Karpas-422 (cell line): ENCODE data around the gene CASZ1. TPM values are rescaled to one million over a fixed set of nuclear protein-coding genes. Genes with fewer than 3 reads are reported as not detected.

ENCODE experiments used
- DNase-seq: peaks from one replicate; pipeline ENCODE4 v3.0.0-alpha.2; 2015
- H2AFZ ChIP-seq: fragments of 200-600 bp; sonication (generic); 2 replicates; pipeline ENCODE4 v1.6.1; 2014; ENCODE audit warnings: antibody characterized with exemption, low read length, mixed read lengths
- H3K27ac ChIP-seq: fragments of 200-600 bp; sonication (generic); 2 replicates; pipeline ENCODE4 v1.5.1; 2014; ENCODE audit warnings: mild to moderate bottlenecking, low read length, moderate library complexity
- H3K27me3 ChIP-seq: fragments of 200-600 bp; sonication (generic); 2 replicates; pipeline ENCODE4 v1.6.1; 2014; ENCODE audit warnings: low read length, mixed read lengths
- H3K36me3 ChIP-seq: fragments of 200-600 bp; sonication (generic); 2 replicates; pipeline ENCODE4 v1.6.1; 2014; ENCODE audit warnings: low read length, mixed read lengths; ENCODE audit not compliant: insufficient read depth
- H3K4me1 ChIP-seq: fragments of 200-600 bp; sonication (generic); 2 replicates; pipeline ENCODE4 v1.6.1; 2014; ENCODE audit warnings: mild to moderate bottlenecking, low read length, mixed read lengths
- H3K4me2 ChIP-seq: fragments of 200-600 bp; sonication (generic); 2 replicates; pipeline ENCODE4 v1.6.1; 2014; ENCODE audit warnings: low read length, low read depth, mild to moderate bottlenecking; ENCODE audit not compliant: poor library complexity, severe bottlenecking
- H3K4me3 ChIP-seq: fragments of 200-600 bp; sonication (generic); 2 replicates; pipeline ENCODE4 v1.5.1; 2014; ENCODE audit warnings: mild to moderate bottlenecking, antibody characterized with exemption, low read length, mixed read lengths
- H3K79me2 ChIP-seq: fragments of 200-600 bp; sonication (generic); 2 replicates; pipeline ENCODE4 v1.6.1; 2014; ENCODE audit warnings: mild to moderate bottlenecking, low read length, mixed read lengths
- H3K9ac ChIP-seq: fragments of 200-600 bp; sonication (generic); 2 replicates; pipeline ENCODE4 v1.6.0; 2014; ENCODE audit warnings: low read length
- H3K9me2 ChIP-seq: fragments of 200-600 bp; sonication (generic), shearing (Covaris generic); replicated peaks from 2 replicates; pipeline ENCODE4 v1.6.0; 2014; ENCODE audit warnings: mild to moderate bottlenecking, low read length, moderate library complexity; ENCODE audit not compliant: insufficient read depth
- H3K9me3 ChIP-seq: fragments of 300-700, 200-600 bp; sonication (generic); 2 replicates; pipeline ENCODE4 v1.6.1; 2014; ENCODE audit warnings: low read length, mixed read lengths
- H4K20me1 ChIP-seq: fragments of 200-600 bp; sonication (generic); 2 replicates; pipeline ENCODE4 v1.6.1; 2014; ENCODE audit warnings: mild to moderate bottlenecking, antibody characterized with exemption, low read length, low read depth; ENCODE audit not compliant: insufficient read depth
- total RNA-seq: library from RNA; depleted of rRNA; stranded (reverse); fragments of >200 nt; shearing (Covaris generic); gene quantifications from 2 replicates; pipeline ENCODE4 v1.2.3, GENCODE V29; 2014; ENCODE audit warnings: low replicate concordance

Gene CASZ1
- total RNA-seq, 1 experiment from 2014 or later = 1.3 TPM

DNA sequence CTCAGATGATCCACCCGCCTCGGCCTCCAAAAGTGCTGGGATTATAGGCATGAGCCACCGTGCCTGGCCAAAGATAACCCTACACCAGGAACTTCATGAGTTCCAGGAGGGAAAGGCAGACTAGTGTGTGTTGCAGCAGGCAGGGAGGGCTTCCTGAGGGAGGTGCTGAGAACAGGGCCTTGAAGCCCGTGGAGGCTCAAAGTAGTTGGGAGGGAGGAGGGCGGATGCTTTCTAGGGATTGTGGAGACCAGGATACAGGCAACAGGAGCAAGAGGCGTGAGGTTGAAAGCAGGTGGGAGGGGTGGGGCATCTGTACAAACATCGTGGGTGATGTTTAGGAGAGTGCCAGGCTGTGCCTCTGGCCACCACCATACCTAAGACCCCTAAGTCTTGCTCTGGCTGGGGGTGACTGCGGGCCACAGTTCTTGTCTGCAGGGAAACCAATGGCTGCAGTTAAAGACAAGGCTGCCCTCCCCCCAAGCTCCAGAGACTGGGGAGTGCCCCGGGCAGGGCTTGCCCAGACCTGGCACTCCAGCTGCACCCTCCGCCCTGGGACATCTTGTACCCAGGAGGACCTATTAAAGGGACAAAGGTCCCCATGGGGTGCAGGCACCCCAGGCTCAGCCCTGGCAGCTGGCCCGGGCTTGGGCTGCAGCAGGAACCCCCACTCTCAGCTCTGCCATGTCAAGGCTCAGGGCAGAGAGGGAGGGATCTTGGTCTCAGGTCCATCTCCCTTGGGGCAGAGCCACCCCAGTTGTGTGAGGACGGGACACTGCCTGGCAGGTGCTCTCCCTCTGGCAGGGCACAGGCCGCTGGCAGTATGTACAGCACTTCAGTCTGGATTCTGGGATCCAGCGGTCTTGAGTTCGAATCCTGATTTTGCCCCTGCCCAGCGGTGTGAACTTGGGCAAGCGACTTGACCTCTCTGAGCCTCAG, 22.1 kb upstream of the CASZ1 start:
- no peak overlapping the region for H3K4me2 ChIP-seq
- no peaks in the 10 kb centered on the region for H3K36me3 ChIP-seq
- no peaks in the 10 kb centered on the region for H3K4me1 ChIP-seq
- H3K9me2 ChIP-seq = no peaks in the 10 kb centered on the region
- H3K27me3 ChIP-seq = no peaks in the 10 kb centered on the region
- H3K79me2 ChIP-seq = no peaks in the 10 kb centered on the region
- no peak overlapping the region for H3K27ac ChIP-seq
- no peaks in the 10 kb centered on the region for H3K9me3 ChIP-seq
- no peak for DNase-seq
- H2AFZ ChIP-seq = no peak overlapping the region
- H4K20me1 ChIP-seq = no peaks in the 10 kb centered on the region
- no peak overlapping the region for H3K9ac ChIP-seq
- no peak overlapping the region for H3K4me3 ChIP-seq

DNA sequence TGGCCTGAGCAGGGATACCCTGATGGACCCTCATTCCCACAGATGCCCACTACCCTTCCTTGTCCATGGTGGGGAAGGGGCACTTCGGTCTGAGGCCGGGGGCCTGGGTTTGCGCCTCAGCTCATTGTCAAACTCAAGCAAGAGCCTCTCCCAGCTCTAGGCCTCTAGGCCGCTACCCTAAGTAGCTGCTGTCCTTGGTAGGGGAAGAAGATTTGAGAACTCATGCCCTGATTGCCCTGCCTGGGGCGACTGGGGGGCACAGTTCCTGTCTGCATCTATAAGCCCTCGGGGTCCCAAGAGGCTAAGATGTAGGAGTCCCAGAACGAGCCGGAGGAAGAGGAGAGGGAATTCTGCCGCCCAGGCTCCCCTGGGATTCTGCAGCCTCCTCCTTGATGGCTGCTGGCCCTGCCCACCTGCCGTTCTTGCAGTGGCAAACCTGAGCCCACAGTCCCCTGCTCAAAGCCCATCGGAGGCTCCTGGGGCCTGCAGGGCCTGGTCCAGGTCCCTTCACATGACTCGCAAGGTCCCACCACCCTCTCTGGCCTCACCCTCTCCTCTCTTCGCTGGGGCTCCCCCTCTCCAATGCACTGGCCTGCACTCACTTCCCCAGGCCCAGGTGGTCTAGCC, 20.4 kb upstream of the CASZ1 start:
- no peaks in the 10 kb centered on the region for H3K27me3 ChIP-seq
- H3K4me1 ChIP-seq = no peaks in the 10 kb centered on the region
- no peaks in the 10 kb centered on the region for H3K9me3 ChIP-seq
- H3K9me2 ChIP-seq = no peaks in the 10 kb centered on the region
- no peak overlapping the region for H3K4me3 ChIP-seq
- no peaks in the 10 kb centered on the region for H4K20me1 ChIP-seq
- H3K9ac ChIP-seq = no peak overlapping the region
- H2AFZ ChIP-seq = no peak overlapping the region
- H3K79me2 ChIP-seq = no peaks in the 10 kb centered on the region
- DNase-seq = no peak
- no peak overlapping the region for H3K27ac ChIP-seq
- no peaks in the 10 kb centered on the region for H3K36me3 ChIP-seq
- H3K4me2 ChIP-seq = no peak overlapping the region

DNA sequence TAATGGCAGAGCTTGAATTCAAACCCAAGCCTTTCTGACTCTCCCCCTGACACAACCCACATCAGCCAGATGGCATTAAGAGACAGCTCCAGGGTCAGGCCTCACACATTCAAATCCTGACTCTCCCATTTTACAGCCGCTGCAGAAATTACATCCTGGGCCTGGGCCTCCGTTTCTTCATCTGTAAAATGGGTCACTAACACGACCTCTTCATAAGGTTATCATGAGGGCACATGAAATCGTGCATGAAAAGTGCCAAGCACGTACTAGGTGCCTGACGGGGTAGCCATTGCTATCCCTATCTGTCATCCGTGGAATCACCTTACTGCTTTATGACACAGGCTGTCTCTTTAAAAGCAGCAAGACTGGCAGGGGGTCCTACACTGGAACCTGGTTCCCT, 19.8 kb upstream of the CASZ1 start:
- H3K36me3 ChIP-seq = no peaks in the 10 kb centered on the region
- no peaks in the 10 kb centered on the region for H4K20me1 ChIP-seq
- no peaks in the 10 kb centered on the region for H3K9me2 ChIP-seq
- no peaks in the 10 kb centered on the region for H3K79me2 ChIP-seq
- H3K4me2 ChIP-seq = no peak overlapping the region
- no peaks in the 10 kb centered on the region for H3K9me3 ChIP-seq
- H3K27ac ChIP-seq = no peak overlapping the region
- DNase-seq = no peak
- no peak overlapping the region for H3K9ac ChIP-seq
- H3K4me1 ChIP-seq = no peaks in the 10 kb centered on the region
- H2AFZ ChIP-seq = no peak overlapping the region
- H3K27me3 ChIP-seq = no peaks in the 10 kb centered on the region
- no peak overlapping the region for H3K4me3 ChIP-seq

DNA sequence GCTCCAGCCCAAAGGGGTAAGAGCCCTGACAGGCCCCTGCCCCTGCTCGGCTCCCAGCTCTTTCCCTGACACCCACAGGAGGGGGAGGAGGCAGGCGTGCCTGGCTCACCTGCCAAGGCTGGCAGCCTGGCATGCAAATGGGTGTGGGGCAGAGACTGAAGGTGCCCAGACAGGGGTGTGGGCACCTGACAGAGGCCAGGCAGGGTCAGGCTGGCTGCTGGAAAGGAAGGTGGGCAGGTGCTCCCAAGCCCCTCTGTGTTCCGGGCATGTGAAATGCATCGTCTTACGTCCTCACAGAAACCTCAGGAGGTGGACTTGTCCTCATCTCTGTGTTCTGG, 19.4 kb upstream of the CASZ1 start:
- Histone ChIP-seq H3K27ac (no peak overlapping the region), H3K27me3 (no peaks in the 10 kb centered on the region), H4K20me1 (no peaks in the 10 kb centered on the region), H3K79me2 (no peaks in the 10 kb centered on the region), H2AFZ (no peak overlapping the region), H3K4me1 (no peaks in the 10 kb centered on the region), H3K4me3 (no peak overlapping the region), H3K36me3 (no peaks in the 10 kb centered on the region), H3K9ac (no peak overlapping the region), H3K9me3 (no peaks in the 10 kb centered on the region), H3K4me2 (no peak overlapping the region), H3K9me2 (no peaks in the 10 kb centered on the region)
- no peak for DNase-seq

DNA sequence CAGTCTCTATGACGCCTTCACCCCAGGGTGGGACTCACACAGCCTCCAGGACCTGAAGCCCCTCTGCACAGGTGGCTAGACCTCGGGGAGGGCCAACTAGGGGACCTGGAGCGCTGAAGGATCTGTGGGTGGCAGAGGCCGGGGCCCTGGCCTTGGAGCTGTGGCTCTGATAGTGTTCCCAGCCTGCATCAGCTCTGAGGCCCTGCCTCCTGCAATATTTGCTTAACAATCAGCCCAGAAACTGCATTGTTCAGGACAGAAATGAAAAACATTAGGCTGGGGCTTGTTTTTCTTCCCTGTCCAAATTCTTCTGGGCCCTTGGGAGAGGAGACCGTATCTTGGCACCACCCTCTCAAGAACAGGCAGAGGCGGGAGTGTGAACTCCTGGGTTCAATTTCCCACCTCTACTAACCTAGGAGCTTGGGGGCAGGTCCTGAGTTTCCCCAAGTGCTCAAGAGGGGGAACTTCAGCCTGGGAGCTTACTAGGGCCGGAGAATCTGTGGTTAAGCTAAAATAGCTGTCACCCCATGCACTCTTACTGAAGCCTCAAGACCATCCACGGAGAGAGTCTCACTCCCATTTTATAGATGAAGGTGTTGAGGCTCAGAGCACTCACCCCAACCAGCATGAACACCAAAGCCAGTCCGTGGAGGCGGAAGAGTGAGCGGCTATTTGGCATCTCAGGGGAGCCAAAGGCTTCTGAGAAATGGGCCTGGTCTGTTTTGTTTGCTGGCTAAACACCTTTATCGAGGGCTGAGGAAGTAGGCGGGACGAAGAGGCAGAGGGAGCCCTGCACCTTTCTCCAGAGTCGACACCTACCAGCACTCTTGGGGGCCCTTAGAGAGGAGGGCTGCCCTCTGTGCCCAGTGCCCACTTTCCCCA, 18.8 kb upstream of the CASZ1 start:
- Histone ChIP-seq H3K79me2 (no peaks in the 10 kb centered on the region), H3K4me3 (no peak overlapping the region), H3K4me2 (no peak overlapping the region), H3K9me3 (no peaks in the 10 kb centered on the region), H2AFZ (no peak overlapping the region), H3K27ac (no peak overlapping the region), H3K9ac (no peak overlapping the region), H3K27me3 (no peaks in the 10 kb centered on the region), H3K36me3 (no peaks in the 10 kb centered on the region), H3K9me2 (no peaks in the 10 kb centered on the region), H3K4me1 (no peaks in the 10 kb centered on the region), H4K20me1 (no peaks in the 10 kb centered on the region)
- no peak for DNase-seq

DNA sequence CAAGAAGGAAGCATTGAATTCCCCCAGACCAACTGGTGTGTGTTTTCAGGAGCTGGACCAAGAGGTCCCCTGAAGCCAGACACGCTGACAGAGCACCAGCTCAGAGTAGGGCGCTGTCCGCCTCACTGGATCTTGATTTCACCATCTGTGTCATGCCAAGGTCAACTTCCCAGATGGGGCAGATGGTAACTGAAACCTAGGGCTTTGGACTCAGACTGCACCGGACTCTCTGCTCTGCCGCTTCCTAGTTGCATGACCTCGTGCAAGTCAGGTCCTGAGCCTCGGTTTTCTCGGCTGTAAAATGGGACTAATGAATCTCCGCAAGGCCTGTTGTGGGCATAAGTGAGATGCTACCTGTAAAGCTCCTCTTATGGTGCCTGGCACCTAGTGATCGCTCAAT, 17.9 kb upstream of the CASZ1 start:
- no peak overlapping the region for H3K4me2 ChIP-seq
- H3K9me3 ChIP-seq = no peaks in the 10 kb centered on the region
- H3K4me1 ChIP-seq = no peaks in the 10 kb centered on the region
- H3K27me3 ChIP-seq = no peaks in the 10 kb centered on the region
- H3K4me3 ChIP-seq = no peak overlapping the region
- no peak overlapping the region for H2AFZ ChIP-seq
- H3K9ac ChIP-seq = no peak overlapping the region
- H4K20me1 ChIP-seq = no peaks in the 10 kb centered on the region
- H3K27ac ChIP-seq = no peak overlapping the region
- H3K9me2 ChIP-seq = no peaks in the 10 kb centered on the region
- no peaks in the 10 kb centered on the region for H3K36me3 ChIP-seq
- no peaks in the 10 kb centered on the region for H3K79me2 ChIP-seq
- no peak for DNase-seq

DNA sequence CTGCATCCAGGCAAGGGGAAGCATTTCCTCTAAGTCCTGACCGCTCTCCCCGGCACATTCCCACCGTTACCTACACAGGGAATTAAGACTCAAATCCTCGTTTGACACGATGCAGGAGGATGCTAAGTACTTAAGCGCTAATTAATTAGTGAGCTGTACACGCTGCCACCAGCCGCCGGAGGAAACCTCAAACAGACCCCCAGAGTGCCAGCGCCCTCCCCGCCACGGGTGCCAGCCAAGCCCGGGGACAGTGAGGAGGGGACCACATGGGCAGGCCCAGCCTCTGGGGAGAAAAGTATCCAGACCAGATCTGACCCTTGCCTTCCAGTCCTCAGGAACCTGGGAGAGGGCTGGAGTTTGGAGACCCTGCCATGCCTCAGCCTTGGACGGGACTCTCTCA, 17.4 kb upstream of the CASZ1 start:
- no peak overlapping the region for H3K27ac ChIP-seq
- no peaks in the 10 kb centered on the region for H3K9me3 ChIP-seq
- no peaks in the 10 kb centered on the region for H3K79me2 ChIP-seq
- H3K4me2 ChIP-seq = no peak overlapping the region
- H3K27me3 ChIP-seq = no peaks in the 10 kb centered on the region
- no peak overlapping the region for H2AFZ ChIP-seq
- H3K9ac ChIP-seq = no peak overlapping the region
- no peaks in the 10 kb centered on the region for H4K20me1 ChIP-seq
- H3K4me3 ChIP-seq = no peak overlapping the region
- no peaks in the 10 kb centered on the region for H3K4me1 ChIP-seq
- DNase-seq = no peak
- H3K9me2 ChIP-seq = no peaks in the 10 kb centered on the region
- H3K36me3 ChIP-seq = no peaks in the 10 kb centered on the region

DNA sequence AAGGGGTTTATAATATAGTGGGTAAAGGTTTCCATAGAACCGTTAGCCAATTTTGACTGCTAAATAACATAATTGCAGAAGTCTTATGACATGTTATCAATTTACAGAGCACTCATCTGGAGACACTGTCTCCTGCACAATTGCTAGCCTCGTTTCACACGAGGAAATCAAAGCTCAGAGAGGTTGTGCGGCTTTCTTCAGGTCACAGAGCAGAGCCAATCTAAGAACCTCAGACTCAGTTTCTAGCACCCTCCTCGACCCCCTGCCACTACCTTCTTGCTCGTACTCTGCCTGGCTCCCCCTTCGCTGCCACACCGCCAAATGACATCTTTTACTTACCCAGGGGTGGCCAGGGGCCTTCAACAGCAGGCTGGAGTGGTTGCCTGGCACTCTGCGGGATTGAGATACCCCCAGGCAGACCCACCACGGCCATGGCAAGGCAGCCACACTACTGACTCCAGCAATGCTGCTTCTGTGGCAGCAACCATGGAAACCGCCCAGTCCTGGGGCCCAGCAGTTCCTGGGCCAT, 16.0 kb upstream of the CASZ1 start:
- H3K27me3 ChIP-seq = no peaks in the 10 kb centered on the region
- no peak overlapping the region for H2AFZ ChIP-seq
- no peaks in the 10 kb centered on the region for H3K4me1 ChIP-seq
- H3K79me2 ChIP-seq = no peaks in the 10 kb centered on the region
- H3K27ac ChIP-seq = no peak overlapping the region
- H3K4me3 ChIP-seq = no peak overlapping the region
- H3K9ac ChIP-seq = no peak overlapping the region
- no peaks in the 10 kb centered on the region for H3K36me3 ChIP-seq
- DNase-seq = no peak
- no peaks in the 10 kb centered on the region for H3K9me2 ChIP-seq
- H3K9me3 ChIP-seq = no peaks in the 10 kb centered on the region
- no peaks in the 10 kb centered on the region for H4K20me1 ChIP-seq
- no peak overlapping the region for H3K4me2 ChIP-seq
